Measurements from ENCODE around the gene RBFOX1. TPM values are rescaled to one million over a fixed set of nuclear protein-coding genes. Genes with fewer than 3 reads are reported as not detected.

Gene RBFOX1
- total and polyA plus RNA-seq, 2 donors (not counting 1 experiment from before 2014, with no cell fraction given) = not detected

GRCh38 chr16:7450440-7450839, 117.8 kb downstream of the RBFOX1 start:
- H3K9ac ChIP-seq (ENCODE audit: low read length) = no peak overlapping the region
- ChIA-PET POLR2A (no interaction called here), CTCF (no interaction called here)
- H3K27me3 ChIP-seq (replicated peaks in 1 of 4; ENCODE audit: control extremely low read depth in 1 of 4, control insufficient read depth in 3 of 4, insufficient read depth in 4 of 4, low read length in 3 of 4) = no peaks in the 10 kb centered on the region
- H3K9me3 Mint-ChIP-seq (ENCODE audit: insufficient read depth) = peaks cover 7% of the 10 kb centered on the region
- H3K27me3 Mint-ChIP-seq = no peaks in the 10 kb centered on the region
- no peak overlapping the region for H3K4me2 ChIP-seq (replicated peaks; ENCODE audit: low read depth, low read length, poor library complexity, severe bottlenecking)
- no peak overlapping the region for H3K4me3 Mint-ChIP-seq
- intact Hi-C loops (cut with micrococcal nuclease) = no loop called here
- no peak overlapping the region for H3K27ac ChIP-seq (ENCODE audit: low read length in 2 of 2)
- H3K36me3 ChIP-seq (replicated peaks in 1 of 2; ENCODE audit: control extremely low read depth in 1 of 2, control insufficient read depth in 1 of 2, extremely low read depth in 1 of 2, insufficient read depth in 2 of 2, low read length in 1 of 2) = no peaks in the 10 kb centered on the region
- WGBS (ENCODE audit: insufficient coverage) = 86% methylated on average over 2 of the region's 7 CpGs
- H3K79me2 ChIP-seq (ENCODE audit: control insufficient read depth, insufficient read depth, low read length) = no peaks in the 10 kb centered on the region
- no peak overlapping the region for H3K27ac Mint-ChIP-seq
- no peaks in the 10 kb centered on the region for H4K20me1 ChIP-seq (ENCODE audit: control insufficient read depth, insufficient read depth, low read length, poor library complexity, severe bottlenecking)
- H3K4me1 ChIP-seq (ENCODE audit: control insufficient read depth in 2 of 2, insufficient read depth in 2 of 2, low read length in 2 of 2) = no peaks in the 10 kb centered on the region
- DNase-seq = no peak
- H3K4me3 ChIP-seq (ENCODE audit: control extremely low read depth in 1 of 5, extremely low read depth in 1 of 5, insufficient read depth in 1 of 5, low read depth in 2 of 5, low read length in 4 of 5) = no peak overlapping the region
- ATAC-seq (ENCODE audit: low read depth) = no peak
- H3K9me3 ChIP-seq (ENCODE audit: control extremely low read depth in 1 of 3, control insufficient read depth in 2 of 3, insufficient read depth in 1 of 3, low read length in 2 of 3) = peaks cover 0 to 13% (median 0%) of the 10 kb centered on the region in 3 donors
- H2AFZ ChIP-seq (ENCODE audit: insufficient read depth, low read depth, low read length, poor library complexity, severe bottlenecking) = no peak overlapping the region
- no peak for TF ChIP-seq EZH2 (IDR thresholded peaks at IDR 0.05; ENCODE audit: borderline replicate concordance, insufficient read depth, low read depth, low read length, poor library complexity, severe bottlenecking)
- no peak for TF ChIP-seq CTCF (IDR thresholded peaks at IDR 0.05)
- H3K4me1 Mint-ChIP-seq = no peaks in the 10 kb centered on the region

- intact Hi-C loops (cut with micrococcal nuclease) = no loop called here
- Histone ChIP-seq H3K27ac (ENCODE audit: low read length in 2 of 2) (no peak overlapping the region), H2AFZ (ENCODE audit: insufficient read depth, low read depth, low read length, poor library complexity, severe bottlenecking) (no peak overlapping the region), H3K9ac (ENCODE audit: low read length) (no peak overlapping the region), H3K4me1 (ENCODE audit: control insufficient read depth in 2 of 2, insufficient read depth in 2 of 2, low read length in 2 of 2) (no peaks in the 10 kb centered on the region), H4K20me1 (ENCODE audit: control insufficient read depth, insufficient read depth, low read length, poor library complexity, severe bottlenecking) (no peaks in the 10 kb centered on the region), H3K4me3 (ENCODE audit: control extremely low read depth in 1 of 5, extremely low read depth in 1 of 5, insufficient read depth in 1 of 5, low read depth in 2 of 5, low read length in 4 of 5) (no peak overlapping the region), H3K4me2 (replicated peaks; ENCODE audit: low read depth, low read length, poor library complexity, severe bottlenecking) (no peak overlapping the region), H3K27me3 (replicated peaks in 1 of 4; ENCODE audit: control extremely low read depth in 1 of 4, control insufficient read depth in 3 of 4, insufficient read depth in 4 of 4, low read length in 3 of 4) (no peaks in the 10 kb centered on the region), H3K79me2 (ENCODE audit: control insufficient read depth, insufficient read depth, low read length) (no peaks in the 10 kb centered on the region), H3K36me3 (replicated peaks in 1 of 2; ENCODE audit: control extremely low read depth in 1 of 2, control insufficient read depth in 1 of 2, extremely low read depth in 1 of 2, insufficient read depth in 2 of 2, low read length in 1 of 2) (no peaks in the 10 kb centered on the region), H3K9me3 (ENCODE audit: control extremely low read depth in 1 of 3, control insufficient read depth in 2 of 3, insufficient read depth in 1 of 3, low read length in 2 of 3) (peaks cover 0 to 15% (median 0%) of the 10 kb centered on the region in 3 donors)
- DNase-seq = no peak
- WGBS (ENCODE audit: insufficient coverage) = 100% methylated on average over 5 of the region's 6 CpGs
- ChIA-PET POLR2A (interaction anchor here (0.7 kb wide), 1 partner anchor 578 kb away, joined by 3 read pairs; no protein-coding TSS in a partner anchor), CTCF (no interaction called here)
- H3K4me3 Mint-ChIP-seq = no peak overlapping the region
- no peaks in the 10 kb centered on the region for H3K27me3 Mint-ChIP-seq
- no peaks in the 10 kb centered on the region for H3K4me1 Mint-ChIP-seq
- H3K27ac Mint-ChIP-seq = no peak overlapping the region
- no peak for ATAC-seq (ENCODE audit: low read depth)
- no peak for TF ChIP-seq EZH2 (IDR thresholded peaks at IDR 0.05; ENCODE audit: borderline replicate concordance, insufficient read depth, low read depth, low read length, poor library complexity, severe bottlenecking)
- no peak for TF ChIP-seq CTCF (IDR thresholded peaks at IDR 0.05)
- H3K9me3 Mint-ChIP-seq (ENCODE audit: insufficient read depth) = peaks cover 2% of the 10 kb centered on the region
Measured at GRCh38 chr16:7452090-7452489, 119.4 kb downstream of the RBFOX1 start.
